CD1c-positive myeloid dendritic cell (primary cell): ENCODE measurements around the gene FCGR3A.
"Not testable (repeated sequence)": the region's sequence is repeated elsewhere in the genome, so short reads cannot be mapped to it uniquely, and the experiment has no call there.

Source experiments
- DNase-seq: peaks from one replicate; pipeline ENCODE4 v3.0.0-alpha.2; 2016; ENCODE audit errors: extremely low spot score

Gene FCGR3A

GRCh38 chr1:161530158-161530557 lies 19.5 kb downstream of the FCGR3A start:
- peak; percentile 82 for DNase-seq

- not testable (repeated sequence) for DNase-seq
Observed at GRCh38 chr1:161529463-161530104, 20.0 kb downstream of the FCGR3A start.

- not testable (repeated sequence) for DNase-seq
Observed at GRCh38 chr1:161528550-161528949, 21.1 kb downstream of the FCGR3A start.

GRCh38 chr1:161525918-161526317 lies 23.7 kb downstream of the FCGR3A start:
- not testable (repeated sequence) for DNase-seq

- peak; percentile 67 for DNase-seq
Observed at GRCh38 chr1:161525321-161525720, 24.3 kb downstream of the FCGR3A start.

- not testable (repeated sequence) for DNase-seq
Observed at GRCh38 chr1:161524742-161525291, 24.8 kb downstream of the FCGR3A start.

GRCh38 chr1:161523817-161524741 lies 25.5 kb downstream of the FCGR3A start, which contains the start of gene HSPA6:
HSPA6 (plus strand) TSS chr1:161524540; CDS start chr1:161524659, 119 bp downstream.
- peak; percentile 94 for DNase-seq

GRCh38 chr1:161523041-161523816 lies 26.4 kb downstream of the FCGR3A start:
- DNase-seq: not testable (repeated sequence)

GRCh38 chr1:161513953-161514352 lies 35.7 kb downstream of the FCGR3A start:
- DNase-seq: not testable (repeated sequence)

GRCh38 chr1:161513448-161513780 lies 36.2 kb downstream of the FCGR3A start:
- not testable (repeated sequence) for DNase-seq

- not testable (repeated sequence) for DNase-seq
Observed at GRCh38 chr1:161512636-161513447, 36.8 kb downstream of the FCGR3A start.

GRCh38 chr1:161511756-161512060 lies 37.9 kb downstream of the FCGR3A start:
- no peak for DNase-seq

- DNase-seq: no peak
Observed at GRCh38 chr1:161511018-161511755, 38.4 kb downstream of the FCGR3A start.

- DNase-seq: no peak
Observed at GRCh38 chr1:161510477-161510876, 39.1 kb downstream of the FCGR3A start.

GRCh38 chr1:161506336-161507223 lies 43.0 kb downstream of the FCGR3A start:
- DNase-seq: peak; percentile 93

- peak; percentile 68 for DNase-seq
Observed at GRCh38 chr1:161505686-161506085, 43.9 kb downstream of the FCGR3A start.

GRCh38 chr1:161503394-161503748 lies 46.2 kb downstream of the FCGR3A start:
- no peak for DNase-seq

- no peak for DNase-seq
Observed at GRCh38 chr1:161502641-161503393, 46.8 kb downstream of the FCGR3A start.

- no peak for DNase-seq
Observed at GRCh38 chr1:161502181-161502580, 47.4 kb downstream of the FCGR3A start.
